SJCRH30 (cell line): ENCODE data around the gene TAS2R41. TPM values are rescaled to one million over a fixed set of nuclear protein-coding genes. Genes with fewer than 3 reads are reported as not detected.
"Not testable (repeated sequence)": the region's sequence is repeated elsewhere in the genome, so short reads cannot be mapped to it uniquely, and the experiment has no call there.

Experiments
- DNase-seq, 2 experiments: peaks; one replicate each; pipeline ENCODE4 v3.0.0-alpha.2; 2015 to 2020
- H3K27ac ChIP-seq: fragments of 250-450 bp; sonication (Bioruptor Pico); 2 replicates; pipeline ENCODE4 v1.5.1; 2020; ENCODE audit warnings: mild to moderate bottlenecking, moderate library complexity
- H3K27me3 ChIP-seq: fragments of 250-450 bp; sonication (Bioruptor Pico); 2 replicates; pipeline ENCODE4 v1.5.1; 2020; ENCODE audit warnings: mild to moderate bottlenecking, moderate library complexity
- H3K36me3 ChIP-seq: fragments of 250-450 bp; sonication (Bioruptor Pico); 2 replicates; pipeline ENCODE4 v1.5.1; 2020; ENCODE audit warnings: mild to moderate bottlenecking, moderate library complexity
- H3K4me1 ChIP-seq: fragments of 250-450 bp; sonication (Bioruptor Pico); 2 replicates; pipeline ENCODE4 v1.5.1; 2020; ENCODE audit warnings: mild to moderate bottlenecking, moderate library complexity
- H3K4me3 ChIP-seq: fragments of 250-450 bp; sonication (Bioruptor Pico); 2 replicates; pipeline ENCODE4 v1.5.1; 2020; ENCODE audit warnings: mild to moderate bottlenecking, moderate library complexity
- H3K9me3 ChIP-seq: fragments of 250-450 bp; sonication (Bioruptor Pico); replicated peaks from 2 replicates; pipeline ENCODE4 v1.5.1; 2020; ENCODE audit warnings: mild to moderate bottlenecking, moderate library complexity
- total RNA-seq: library from RNA; depleted of rRNA; stranded (reverse); fragments of >200 nt; shearing (Covaris generic); gene quantifications from 2 replicates; pipeline ENCODE4 v1.2.3, GENCODE V29; 2014

TAS2R41 gene
- total RNA-seq, 1 experiment from 2014 or later: not detected

DNA sequence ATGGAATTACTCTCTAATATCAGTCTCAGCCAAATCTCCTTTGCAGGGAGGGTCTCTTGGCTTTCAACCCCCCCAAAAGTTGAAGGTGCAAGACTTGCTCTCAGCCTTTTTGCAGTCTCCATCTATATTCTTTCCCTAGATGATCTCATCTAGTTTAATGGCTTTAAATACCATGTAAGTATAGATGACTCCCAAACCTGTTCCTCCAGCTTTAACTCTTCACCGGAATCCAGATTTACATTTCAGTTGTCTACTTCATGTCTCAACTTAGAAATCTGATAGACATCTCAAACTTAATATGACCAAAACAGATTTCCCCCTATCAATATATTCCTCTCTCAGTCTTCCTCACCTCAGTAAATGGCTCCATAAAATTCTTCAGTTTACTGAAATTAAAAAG, 9.9 kb upstream of the TAS2R41 start:
- no peak overlapping the region for H3K4me3 ChIP-seq
- no peaks in the 10 kb centered on the region for H3K27me3 ChIP-seq
- DNase-seq: no peak
- H3K4me1 ChIP-seq: no peaks in the 10 kb centered on the region
- no peaks in the 10 kb centered on the region for H3K36me3 ChIP-seq
- H3K9me3 ChIP-seq: no peaks in the 10 kb centered on the region
- no peak overlapping the region for H3K27ac ChIP-seq

DNA sequence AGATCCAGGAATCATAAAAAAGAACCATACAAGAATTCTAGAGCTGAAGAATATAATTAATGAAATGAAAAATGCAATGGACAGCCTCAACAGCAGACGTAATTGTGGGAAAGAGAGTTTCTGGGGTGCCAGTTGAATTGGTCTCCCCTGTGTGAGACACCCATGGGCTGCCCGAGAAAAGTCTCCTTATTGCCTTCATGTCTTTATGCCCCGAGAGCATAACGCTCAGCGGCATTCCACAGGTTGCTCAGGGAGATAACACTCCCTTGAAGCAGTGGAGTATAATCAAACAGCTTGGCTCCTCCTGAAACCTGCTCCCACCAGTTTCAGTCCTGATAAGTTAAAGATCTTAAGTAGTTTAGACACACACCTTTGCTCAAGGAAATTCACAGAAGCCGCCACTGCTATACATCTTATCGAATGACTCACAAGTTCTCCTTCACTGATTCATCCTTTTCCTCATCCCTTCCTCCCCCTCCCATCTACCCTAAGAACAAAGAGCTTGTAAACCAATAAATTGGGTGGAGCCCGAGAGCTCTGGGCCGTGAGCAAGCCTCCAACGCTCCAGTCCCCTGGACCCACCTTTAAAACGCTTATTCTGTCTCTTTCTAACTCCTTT, 5.5 kb upstream of the TAS2R41 start:
- not testable (repeated sequence) for H3K9me3 ChIP-seq, H3K4me1 ChIP-seq, H3K4me3 ChIP-seq, H3K27ac ChIP-seq, H3K27me3 ChIP-seq, H3K36me3 ChIP-seq, DNase-seq

DNA sequence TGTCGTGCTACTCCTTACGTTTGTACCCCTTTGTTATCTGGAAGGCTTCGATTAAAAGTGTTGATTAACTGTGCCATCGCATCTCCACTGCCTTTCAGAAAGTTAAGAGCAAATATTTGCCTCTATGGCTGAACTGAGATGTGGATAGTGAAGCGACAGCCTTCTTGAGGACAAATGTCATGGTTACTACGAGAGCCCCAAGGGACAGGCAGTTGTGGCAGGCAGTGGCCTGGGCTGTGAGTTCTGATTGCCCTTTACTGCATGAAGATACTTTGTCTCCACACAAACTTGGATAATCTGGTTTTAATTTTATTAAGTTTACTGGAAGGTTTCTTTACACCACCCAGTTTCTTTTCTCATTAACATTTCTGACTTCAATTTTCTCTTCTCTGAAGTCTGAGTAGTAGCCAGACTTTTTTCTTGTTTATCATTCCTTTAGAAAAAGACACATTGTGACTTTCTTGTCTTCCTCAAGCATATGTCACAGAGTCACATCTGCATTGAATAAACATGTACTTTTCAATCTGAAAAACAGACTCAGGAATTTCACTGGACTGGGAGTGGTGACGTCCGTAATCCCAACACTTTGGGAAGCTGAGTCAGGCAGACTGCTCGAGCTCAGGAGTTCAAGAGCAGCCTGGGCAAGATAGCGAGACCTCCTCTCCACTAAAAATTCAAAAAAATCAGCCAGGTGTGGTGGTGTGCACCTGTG, 1.5 kb downstream of the TAS2R41 start:
- no peaks in the 10 kb centered on the region for H3K4me1 ChIP-seq
- H3K9me3 ChIP-seq: no peaks in the 10 kb centered on the region
- no peaks in the 10 kb centered on the region for H3K36me3 ChIP-seq
- DNase-seq: no peak
- no peak overlapping the region for H3K4me3 ChIP-seq
- H3K27ac ChIP-seq: no peak overlapping the region
- no peaks in the 10 kb centered on the region for H3K27me3 ChIP-seq

DNA sequence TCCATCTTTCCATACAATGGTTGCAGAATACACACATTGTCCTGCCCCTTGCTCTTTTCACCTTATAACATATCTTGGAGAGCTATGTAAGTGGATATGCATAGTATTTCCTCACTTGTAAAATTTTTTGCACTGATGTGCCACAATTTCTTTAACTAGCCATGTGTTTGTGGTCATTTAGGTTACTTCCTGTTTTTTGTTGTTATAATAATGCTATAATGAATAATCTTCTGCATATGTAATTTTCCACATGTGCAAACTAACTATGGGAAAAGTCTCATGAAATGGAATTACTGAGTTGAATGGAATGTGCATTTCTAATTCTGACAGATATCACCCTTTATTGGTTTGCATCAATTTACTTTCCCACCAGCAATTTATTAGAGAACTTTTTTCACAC, 2.8 kb downstream of the TAS2R41 start:
- no peaks in the 10 kb centered on the region; the same call in 1 of the 2 replicates for H3K27me3 ChIP-seq
- H3K27ac ChIP-seq: no peak overlapping the region
- H3K9me3 ChIP-seq: no peaks in the 10 kb centered on the region
- DNase-seq: no peak
- no peak overlapping the region for H3K4me3 ChIP-seq
- H3K4me1 ChIP-seq: no peaks in the 10 kb centered on the region
- no peaks in the 10 kb centered on the region for H3K36me3 ChIP-seq

DNA sequence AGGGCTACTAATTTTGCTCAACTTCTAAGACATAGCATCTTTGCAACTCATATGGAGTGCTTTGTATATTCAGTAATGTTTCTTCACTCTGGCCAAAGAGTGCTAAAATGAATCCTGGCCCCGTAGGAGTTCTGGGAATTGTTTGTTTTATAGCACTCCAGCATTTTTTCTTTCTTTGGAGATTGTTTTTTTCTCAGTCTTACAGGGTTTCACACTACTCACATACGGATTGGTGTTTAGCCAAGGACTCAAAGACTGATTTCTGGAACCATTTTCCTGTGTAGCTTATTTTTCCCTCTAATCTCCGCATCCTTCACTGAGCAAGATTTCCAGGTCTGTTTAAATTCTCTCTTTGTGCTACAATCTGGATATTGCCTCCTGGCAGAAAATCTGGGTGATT, 6.4 kb downstream of the TAS2R41 start:
- H3K4me3 ChIP-seq: no peak overlapping the region
- no peaks in the 10 kb centered on the region for H3K36me3 ChIP-seq
- no peaks in the 10 kb centered on the region for H3K9me3 ChIP-seq
- peaks cover 3% of the 10 kb centered on the region; the same call in 1 of the 2 replicates for H3K27me3 ChIP-seq
- no peak overlapping the region for H3K27ac ChIP-seq
- DNase-seq: no peak
- no peaks in the 10 kb centered on the region for H3K4me1 ChIP-seq

DNA sequence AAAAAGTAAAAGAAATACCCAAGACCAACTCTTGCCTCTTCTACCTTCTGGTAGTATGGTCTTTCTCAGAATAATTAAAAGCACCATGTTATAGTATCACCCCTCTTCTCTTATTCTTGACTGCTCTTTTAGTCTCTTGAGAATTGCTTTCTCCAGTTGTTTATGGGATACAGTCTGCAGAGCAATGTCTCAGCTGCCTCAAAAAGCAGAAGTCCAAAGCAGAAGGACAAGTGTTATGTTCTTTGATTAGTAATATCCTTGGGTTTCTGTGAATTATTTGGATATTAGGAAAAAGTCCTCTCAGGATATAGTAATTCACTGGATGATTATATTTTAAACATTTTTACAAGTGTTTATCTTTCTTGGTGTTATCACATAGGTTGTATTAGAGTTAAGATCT, 7.4 kb downstream of the TAS2R41 start:
- no peak for DNase-seq
- peaks cover 3% of the 10 kb centered on the region; the same call in 1 of the 2 replicates for H3K27me3 ChIP-seq
- H3K4me3 ChIP-seq: no peak overlapping the region
- H3K36me3 ChIP-seq: no peaks in the 10 kb centered on the region
- no peak overlapping the region for H3K27ac ChIP-seq
- no peaks in the 10 kb centered on the region for H3K4me1 ChIP-seq
- H3K9me3 ChIP-seq: no peaks in the 10 kb centered on the region

DNA sequence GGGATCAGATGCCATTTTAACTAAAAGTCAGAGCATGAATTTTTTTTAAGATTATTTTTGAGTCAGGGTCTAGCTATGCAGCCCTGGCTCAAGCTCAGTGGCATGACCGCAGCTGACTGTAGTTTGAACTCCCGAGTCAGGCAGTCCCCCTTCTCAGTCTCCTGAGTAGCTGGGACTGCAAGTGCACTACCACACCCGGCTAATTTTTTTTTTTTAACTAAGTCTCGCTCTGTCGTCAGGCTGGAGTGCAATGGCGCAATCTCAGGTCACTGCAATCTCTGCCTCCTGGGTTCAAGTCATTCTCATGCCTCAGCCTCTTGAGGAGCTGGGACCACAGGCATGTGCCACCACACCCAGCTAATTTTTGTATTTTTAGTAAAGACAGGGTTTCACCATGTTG, 7.8 kb downstream of the TAS2R41 start:
- no peak overlapping the region for H3K4me3 ChIP-seq
- H3K36me3 ChIP-seq: no peaks in the 10 kb centered on the region
- no peak for DNase-seq
- no peak overlapping the region for H3K27ac ChIP-seq
- no peaks in the 10 kb centered on the region for H3K9me3 ChIP-seq
- H3K4me1 ChIP-seq: no peaks in the 10 kb centered on the region
- H3K27me3 ChIP-seq: peaks cover 3% of the 10 kb centered on the region; the same call in 1 of the 2 replicates

DNA sequence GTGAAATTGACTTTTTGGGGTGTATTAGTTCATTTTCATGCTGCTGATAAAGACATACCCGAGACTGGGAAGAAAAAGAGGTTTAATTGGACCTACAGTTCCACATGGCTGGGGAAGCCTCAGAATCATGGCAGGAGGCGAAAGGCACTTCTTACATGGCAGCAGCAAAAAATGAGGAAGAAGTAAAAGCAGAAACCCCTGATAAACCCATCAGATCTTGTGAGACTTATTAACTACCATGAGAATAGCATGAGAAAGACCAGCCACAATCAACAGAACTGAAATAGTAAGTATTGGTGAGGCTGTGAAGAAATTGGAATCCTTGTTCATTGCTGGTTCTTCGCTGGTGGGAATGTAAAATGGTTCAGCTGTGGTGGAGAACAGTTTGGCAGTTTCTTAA, 8.6 kb downstream of the TAS2R41 start:
- H3K27ac ChIP-seq, H3K27me3 ChIP-seq, H3K9me3 ChIP-seq, H3K36me3 ChIP-seq, DNase-seq, H3K4me3 ChIP-seq, H3K4me1 ChIP-seq: not testable (repeated sequence)

DNA sequence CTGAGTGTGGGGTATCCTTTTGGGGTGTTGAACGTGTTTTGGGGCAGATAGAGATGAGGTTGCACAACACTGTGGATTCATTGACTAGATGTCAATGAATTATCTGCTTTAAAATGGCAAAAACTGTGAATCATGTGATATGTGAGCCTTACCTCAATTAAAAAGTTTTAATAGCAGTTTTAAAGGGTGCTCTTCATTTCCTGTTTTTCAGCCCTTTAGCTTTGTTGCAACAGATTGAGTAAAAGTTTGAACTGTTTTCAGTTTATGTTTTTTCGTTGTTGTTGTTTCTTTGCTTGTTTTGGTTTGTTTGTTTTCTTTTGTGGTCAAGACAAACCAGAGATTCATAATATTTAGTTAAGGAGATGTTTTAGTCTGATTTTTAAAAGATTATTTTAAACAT, 9.4 kb downstream of the TAS2R41 start:
- Histone ChIP-seq H3K4me1 (no peaks in the 10 kb centered on the region), H3K9me3 (no peaks in the 10 kb centered on the region), H3K27ac (no peak overlapping the region), H3K27me3 (peaks cover 3% of the 10 kb centered on the region; the same call in 1 of the 2 replicates), H3K4me3 (no peak overlapping the region), H3K36me3 (no peaks in the 10 kb centered on the region)
- no peak for DNase-seq

DNA sequence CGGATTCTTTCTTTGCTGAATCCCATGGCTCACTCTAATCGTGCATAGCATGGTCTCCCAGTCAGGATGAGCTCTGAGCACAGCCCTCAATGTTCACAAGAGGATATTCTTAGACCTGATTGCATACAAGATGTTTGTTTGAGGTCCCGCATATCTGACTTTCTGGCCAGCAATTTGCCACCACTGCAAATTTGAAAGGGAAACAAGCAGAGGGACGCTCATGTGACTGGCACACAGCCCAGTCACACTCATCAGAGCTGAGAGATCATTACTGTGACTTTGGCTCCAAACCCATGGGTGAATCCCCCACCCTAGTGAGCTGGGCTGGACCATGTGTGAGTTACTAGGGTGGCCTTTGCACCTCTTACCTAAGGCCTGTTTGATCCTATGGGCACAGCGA, 9.9 kb downstream of the TAS2R41 start:
- Histone ChIP-seq H3K36me3 (no peaks in the 10 kb centered on the region), H3K9me3 (no peaks in the 10 kb centered on the region), H3K27ac (no peak overlapping the region)

DNA sequence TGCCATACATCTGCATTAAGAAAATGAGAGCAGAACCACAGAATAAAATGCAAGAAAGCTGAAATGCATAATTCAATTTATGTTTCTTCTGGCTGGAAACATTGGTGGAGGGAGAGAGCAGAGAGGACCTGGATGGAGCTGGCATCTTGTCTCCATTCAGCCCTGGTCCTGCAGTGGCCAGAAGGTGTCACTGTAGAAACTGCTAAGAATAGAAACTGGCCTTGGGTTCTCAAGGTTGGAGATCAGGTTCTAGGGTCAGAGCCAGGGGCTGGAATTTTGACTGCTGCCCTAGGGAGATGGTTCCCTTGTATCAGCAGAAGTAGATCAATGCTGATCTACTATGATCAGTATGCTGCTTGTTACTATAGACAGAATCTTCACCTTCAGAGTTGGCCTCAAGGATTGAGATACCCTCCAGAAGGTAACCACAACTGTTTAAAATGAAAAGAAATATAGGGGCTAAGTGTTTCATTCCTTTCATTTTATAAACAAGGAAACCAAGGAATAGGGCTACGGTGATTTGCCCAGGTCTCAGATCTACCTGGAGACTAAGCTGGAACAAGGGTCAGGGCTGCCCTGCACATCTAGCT, 13.1 kb downstream of the TAS2R41 start:
- Histone ChIP-seq H3K27ac (no peak overlapping the region), H3K9me3 (no peaks in the 10 kb centered on the region), H3K36me3 (no peaks in the 10 kb centered on the region), H3K27me3 (peaks cover 3% of the 10 kb centered on the region; the same call in 1 of the 2 replicates), H3K4me3 (no peak overlapping the region), H3K4me1 (no peaks in the 10 kb centered on the region; the same call in 1 of the 2 replicates)
- DNase-seq: peak; percentile 46 to 70

More for the DNA sequence above, 9.9 kb downstream of the TAS2R41 start:
- H3K27me3 ChIP-seq: peaks cover 3% of the 10 kb centered on the region; the same call in 1 of the 2 replicates
- H3K4me3 ChIP-seq: no peak overlapping the region
- no peaks in the 10 kb centered on the region for H3K4me1 ChIP-seq
- DNase-seq: no peak

DNA sequence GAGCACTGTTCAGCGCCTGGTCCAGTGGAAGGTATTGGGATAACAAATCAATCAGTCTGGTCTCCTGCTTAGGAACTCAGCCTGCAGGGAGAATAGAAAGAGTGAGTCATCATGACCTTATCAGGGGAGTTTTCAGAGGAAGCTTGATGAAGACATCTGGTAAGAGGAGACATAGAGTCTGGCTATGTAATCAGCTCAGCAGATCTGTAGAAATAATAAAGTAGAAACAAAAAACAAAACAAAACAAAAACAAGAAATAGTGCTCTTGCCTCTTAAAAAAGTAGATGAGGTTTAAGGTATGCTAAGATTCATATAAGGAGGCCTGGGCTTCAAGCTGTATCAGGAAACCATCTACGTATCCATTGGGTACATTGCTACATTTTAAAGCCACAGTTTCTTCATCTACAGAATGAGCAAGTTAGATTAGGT, 14.4 kb downstream of the TAS2R41 start:
- no peaks in the 10 kb centered on the region; the same call in 1 of the 2 replicates for H3K4me1 ChIP-seq
- H3K9me3 ChIP-seq: no peaks in the 10 kb centered on the region
- no peak overlapping the region for H3K27ac ChIP-seq
- peaks cover 3% of the 10 kb centered on the region; the same call in 1 of the 2 replicates for H3K27me3 ChIP-seq
- H3K36me3 ChIP-seq: no peaks in the 10 kb centered on the region
- no peak for DNase-seq
- no peak overlapping the region for H3K4me3 ChIP-seq

DNA sequence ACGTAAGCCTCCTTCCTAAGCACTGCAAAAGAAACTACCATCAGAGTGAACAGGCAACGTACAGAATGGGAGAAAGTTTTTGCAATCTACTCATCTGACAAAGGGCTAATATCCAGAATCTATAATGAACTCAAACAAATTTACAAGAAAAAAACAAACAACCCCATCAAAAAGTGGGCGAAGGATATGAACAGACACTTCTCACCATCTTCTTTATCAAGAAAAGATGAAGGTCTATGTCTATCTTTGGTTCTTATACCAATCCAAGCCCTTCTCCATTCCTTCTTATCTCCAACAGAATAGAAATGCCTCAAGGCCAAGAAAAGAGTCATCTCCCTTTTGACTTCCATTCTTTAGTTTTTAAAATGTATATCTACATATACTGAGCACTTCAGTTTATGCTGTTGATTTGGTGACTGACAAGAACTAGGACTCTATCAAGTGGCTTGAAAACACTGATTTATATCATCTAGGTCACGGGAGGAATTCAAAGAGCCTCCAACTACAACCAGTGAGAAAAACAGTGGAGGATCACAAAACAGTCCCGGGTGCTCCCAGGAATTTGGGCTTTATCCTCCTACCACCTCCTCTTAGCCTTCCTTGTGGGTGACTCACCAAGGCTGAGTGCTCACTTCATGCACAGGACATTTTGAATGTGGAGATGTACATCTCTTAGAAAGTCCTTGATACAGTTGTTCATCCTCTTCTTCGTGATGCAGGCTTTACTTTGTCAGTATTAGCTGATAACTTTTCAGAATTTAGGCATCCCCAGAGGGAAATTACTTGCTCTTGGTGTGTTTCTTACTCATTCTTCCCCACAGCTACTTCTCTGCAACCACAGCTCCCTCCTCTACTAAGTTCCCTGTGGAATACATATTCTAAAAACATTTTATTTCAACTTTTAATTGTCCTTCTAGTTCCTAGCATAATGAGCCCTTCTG, 15.4 kb downstream of the TAS2R41 start:
- H3K4me1 ChIP-seq: no peaks in the 10 kb centered on the region; the same call in 1 of the 2 replicates
- DNase-seq: no peak
- no peaks in the 10 kb centered on the region for H3K36me3 ChIP-seq
- peaks cover under 1% of the 10 kb centered on the region; the same call in 1 of the 2 replicates for H3K27me3 ChIP-seq
- no peak overlapping the region for H3K27ac ChIP-seq
- no peaks in the 10 kb centered on the region for H3K9me3 ChIP-seq
- no peak overlapping the region for H3K4me3 ChIP-seq

DNA sequence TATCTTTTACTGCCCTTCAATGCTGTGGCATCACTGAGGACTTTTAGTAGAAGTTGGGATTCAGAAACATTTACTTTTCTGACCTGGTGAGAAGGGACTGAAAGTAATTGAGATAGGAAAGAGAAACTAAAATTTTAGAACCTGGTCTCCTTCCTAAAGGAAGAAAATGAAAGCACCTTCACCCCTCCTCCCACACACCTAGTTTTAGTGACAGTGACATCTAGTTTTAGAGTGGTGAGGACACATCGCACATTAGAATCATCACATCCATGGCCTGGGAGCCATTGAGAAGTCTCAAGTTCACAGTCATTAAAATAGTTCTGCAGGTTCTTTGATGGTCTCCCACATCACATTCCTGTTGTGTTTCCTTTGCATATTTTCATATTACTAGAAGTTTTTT, 16.1 kb downstream of the TAS2R41 start:
- Histone ChIP-seq H3K36me3 (no peaks in the 10 kb centered on the region), H3K27me3 (no peaks in the 10 kb centered on the region), H3K4me1 (no peaks in the 10 kb centered on the region; the same call in 1 of the 2 replicates), H3K27ac (no peak overlapping the region), H3K9me3 (no peaks in the 10 kb centered on the region), H3K4me3 (no peak overlapping the region)
- DNase-seq: no peak
